CD8-positive, alpha-beta memory T cell (primary cell): ENCODE measurements around the gene TRAPPC3L. TPM values are rescaled to one million over a fixed set of nuclear protein-coding genes. Genes with fewer than 3 reads are reported as not detected.
"Not testable (repeated sequence)": the region's sequence is repeated elsewhere in the genome, so short reads cannot be mapped to it uniquely, and the experiment has no call there.

Experiments
- CTCF ChIA-PET: fragments of 350-600 bp; sonication (Branson Sonifier 250); formaldehyde crosslinking; loops from one replicate; lab custom pipeline; 2021; ENCODE audit warnings: antibody characterized with exemption; lab: Charles Lee
- POLR2A ChIA-PET: fragments of 350-600 bp; sonication (Branson Sonifier 250); formaldehyde crosslinking; loops from one replicate; lab custom pipeline; 2021; ENCODE audit warnings: antibody characterized with exemption; lab: Charles Lee
- DNase-seq, 5 donors: peaks; one replicate each; pipeline versions ENCODE4 v3.0.0 to v3.0.0-alpha.2; 2020 to 2022; ENCODE audit warnings: mixed read lengths in 1 of 5
- H3K27ac ChIP-seq: one replicate; pipeline ENCODE4 v1.7.0; 2013; ENCODE audit warnings: low read depth, mild to moderate bottlenecking, low read length, moderate library complexity
- H3K27me3 ChIP-seq: 2 replicates; pipeline ENCODE4 v1.7.0; 2013; ENCODE audit warnings: low read length, mild to moderate bottlenecking; ENCODE audit not compliant: insufficient read depth, poor library complexity, severe bottlenecking
- H3K36me3 ChIP-seq: 2 replicates; pipeline ENCODE4 v1.7.0; 2013; ENCODE audit warnings: mild to moderate bottlenecking, low read length, moderate library complexity; ENCODE audit not compliant: insufficient read depth
- H3K4me1 ChIP-seq: 2 replicates; pipeline ENCODE4 v1.7.0; 2013; ENCODE audit warnings: mild to moderate bottlenecking, low read length, moderate library complexity; ENCODE audit not compliant: insufficient read depth
- H3K4me3 ChIP-seq: 2 replicates; pipeline ENCODE4 v1.7.0; 2013; ENCODE audit warnings: mild to moderate bottlenecking, low read length
- H3K9me3 ChIP-seq: 2 replicates; pipeline ENCODE4 v1.7.0; 2013; ENCODE audit warnings: mild to moderate bottlenecking, low read length
- H3K27ac Mint-ChIP-seq, 8 donors: one replicate each; pipeline ENCODE4 v1.8.0; 2020 to 2021; ENCODE audit warnings: mixed read lengths in 8 of 8, mild to moderate bottlenecking in 6 of 8, inconsistent platforms in 3 of 8, moderate library complexity in 3 of 8
- H3K27me3 Mint-ChIP-seq, 2 donors: one replicate each; pipeline ENCODE4 v1.8.0; 2020 to 2021; ENCODE audit warnings: mixed read lengths in 2 of 2, mild to moderate bottlenecking in 1 of 2, moderate library complexity in 1 of 2
- H3K36me3 Mint-ChIP-seq, 3 donors: one replicate each; pipeline ENCODE4 v1.8.0; 2020 to 2021; ENCODE audit warnings: mixed read lengths in 3 of 3, inconsistent platforms in 1 of 3, mild to moderate bottlenecking in 1 of 3
- H3K4me1 Mint-ChIP-seq, 3 donors: one replicate each; pipeline ENCODE4 v1.8.0; 2020 to 2021; ENCODE audit warnings: mixed read lengths in 3 of 3, inconsistent platforms in 1 of 3, mild to moderate bottlenecking in 1 of 3
- H3K4me3 Mint-ChIP-seq, 7 donors: one replicate each; pipeline ENCODE4 v1.8.0; 2020 to 2021; ENCODE audit warnings: mixed read lengths in 7 of 7, mild to moderate bottlenecking in 6 of 7, moderate library complexity in 4 of 7, inconsistent platforms in 2 of 7
- H3K9me3 Mint-ChIP-seq, 5 donors: one replicate each; pipeline ENCODE4 v1.8.0; 2020 to 2022; ENCODE audit warnings: mixed read lengths in 5 of 5, mild to moderate bottlenecking in 3 of 5, moderate library complexity in 2 of 5, inconsistent platforms in 1 of 5
- polyA plus RNA-seq: library from polyadenylated mRNA; unstranded; fragments of 300-500 nt; fragmentation: Illumina TruSeq; gene quantifications from one replicate; pipeline ENCODE4 v1.2.3, GENCODE V29; 2021
- total RNA-seq, 2 experiments: library from RNA; stranded (reverse); gene quantifications; one replicate each; pipeline ENCODE4 v1.2.3, GENCODE V29; 2021

The TRAPPC3L gene
- total and polyA plus RNA-seq, 3 experiments from 2014 or later = not detected

DNA sequence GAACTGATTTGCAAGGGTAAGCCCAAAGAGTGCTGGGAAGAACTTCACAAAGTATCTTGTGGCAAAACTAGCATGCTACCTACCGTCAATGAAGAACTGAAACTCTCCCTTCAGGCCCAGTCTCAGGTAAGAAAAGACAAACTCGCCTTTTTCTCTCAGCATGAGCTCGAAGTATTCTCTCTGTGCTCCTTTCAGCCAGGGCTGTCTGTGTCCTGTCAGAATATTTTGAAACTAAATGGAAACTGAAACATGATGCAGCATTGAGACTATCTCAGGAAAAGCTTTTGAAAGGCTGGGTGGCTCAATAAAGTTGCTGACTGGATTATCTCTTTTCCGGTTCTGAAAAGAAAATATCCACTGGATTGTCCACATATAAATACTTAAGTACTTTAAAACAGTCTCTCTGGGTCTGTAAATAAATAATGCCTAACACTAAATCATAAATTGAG lies 33.3 kb downstream of the TRAPPC3L start:
- POLR2A ChIA-PET = no interaction called here
- Mint-ChIP-seq H3K4me1 (no peaks in the 10 kb centered on the region), H3K4me3 (no peak overlapping the region), H3K27ac (no peak overlapping the region), H3K9me3 (peaks cover 0 to 6% (median 4%) of the 10 kb centered on the region in 5 donors), H3K36me3 (peaks cover 0 to 6% (median 0%) of the 10 kb centered on the region in 3 donors), H3K27me3 (peaks cover 0 to 8% of the 10 kb centered on the region in 2 donors)
- H3K27me3 ChIP-seq = no peaks in the 10 kb centered on the region
- no peak for DNase-seq
- H3K4me1 ChIP-seq = no peaks in the 10 kb centered on the region
- no peak overlapping the region for H3K27ac ChIP-seq
- no peaks in the 10 kb centered on the region for H3K9me3 ChIP-seq
- H3K4me3 ChIP-seq = no peak overlapping the region
- CTCF ChIA-PET = no interaction called here
- H3K36me3 ChIP-seq = no peaks in the 10 kb centered on the region

- H3K4me3 ChIP-seq = no peak within 1 kb of the TSS
- Mint-ChIP-seq H3K27ac (no peak within 1 kb of the TSS), H3K36me3 (peaks cover 0 to 6% (median 0%) of the 10 kb centered on the region in 3 donors), H3K27me3 (peaks cover 0 to 10% of the 10 kb centered on the region in 2 donors), H3K4me3 (no peak within 1 kb of the TSS), H3K4me1 (no peaks in the 10 kb centered on the region), H3K9me3 (peaks cover 0 to 6% (median 4%) of the 10 kb centered on the region in 5 donors)
- H3K9me3 ChIP-seq = no peaks in the 10 kb centered on the region
- no peaks in the 10 kb centered on the region for H3K36me3 ChIP-seq
- ChIA-PET POLR2A (no interaction called here), CTCF (no interaction called here)
- no peaks in the 10 kb centered on the region for H3K4me1 ChIP-seq
- no peak for DNase-seq
- H3K27ac ChIP-seq = no peak within 1 kb of the TSS
- H3K27me3 ChIP-seq = no peaks in the 10 kb centered on the region
Observed at GRCh38 chr6:116511424-116512110, 33.9 kb downstream of the TRAPPC3L start, which contains the start of gene CALHM5. Gene CALHM5, plus strand, starts transcription at chr6:116511639. Its CDS starts 58 bp downstream, at chr6:116511697.

DNA sequence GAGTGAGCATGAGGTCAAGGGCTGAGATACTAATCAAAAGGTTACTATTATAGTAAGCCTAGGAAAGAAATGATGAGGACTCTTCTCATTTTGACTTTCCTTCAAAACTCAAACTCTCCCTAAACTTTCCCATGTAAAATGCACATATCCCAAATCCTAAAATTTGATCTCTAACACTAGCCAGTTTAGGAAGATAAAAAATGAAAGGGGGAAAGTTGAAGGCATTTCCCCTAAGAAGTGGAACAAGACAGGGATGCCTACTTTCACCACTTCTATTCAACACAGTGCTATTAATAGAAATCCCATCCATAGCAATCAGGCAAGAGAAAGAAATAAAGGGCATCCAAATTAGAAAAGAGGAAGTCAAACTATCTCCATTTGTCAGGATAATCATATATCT lies 37.0 kb downstream of the TRAPPC3L start:
- CTCF ChIA-PET = no interaction called here
- H3K36me3 ChIP-seq = no peaks in the 10 kb centered on the region
- no peaks in the 10 kb centered on the region for H3K4me1 ChIP-seq
- no peak for DNase-seq
- no peaks in the 10 kb centered on the region for H3K9me3 ChIP-seq
- H3K27me3 ChIP-seq = no peaks in the 10 kb centered on the region
- H3K36me3 Mint-ChIP-seq = peaks cover 0 to 6% (median 0%) of the 10 kb centered on the region in 3 donors
- no peak overlapping the region for H3K4me3 Mint-ChIP-seq
- H3K4me3 ChIP-seq = no peak overlapping the region
- H3K9me3 Mint-ChIP-seq = peaks cover 2 to 13% (median 5%) of the 10 kb centered on the region in 5 donors
- peaks cover 18 to 25% of the 10 kb centered on the region in 2 donors for H3K27me3 Mint-ChIP-seq
- POLR2A ChIA-PET = no interaction called here
- H3K4me1 Mint-ChIP-seq = no peaks in the 10 kb centered on the region
- H3K27ac ChIP-seq = no peak overlapping the region
- no peak overlapping the region for H3K27ac Mint-ChIP-seq

- peaks cover 0 to 13% (median 0%) of the 10 kb centered on the region in 3 donors for H3K36me3 Mint-ChIP-seq
- Histone ChIP-seq H3K27me3 (no peaks in the 10 kb centered on the region), H3K27ac (no peak overlapping the region), H3K9me3 (no peaks in the 10 kb centered on the region), H3K36me3 (no peaks in the 10 kb centered on the region), H3K4me1 (no peaks in the 10 kb centered on the region), H3K4me3 (no peak overlapping the region)
- CTCF ChIA-PET = no interaction called here
- no peak for DNase-seq
- peaks cover 30 to 35% of the 10 kb centered on the region in 2 donors for H3K27me3 Mint-ChIP-seq
- peaks cover 2 to 16% (median 10%) of the 10 kb centered on the region in 5 donors for H3K9me3 Mint-ChIP-seq
- H3K4me1 Mint-ChIP-seq = no peaks in the 10 kb centered on the region
- POLR2A ChIA-PET = no interaction called here
- H3K4me3 Mint-ChIP-seq = no peak overlapping the region
- no peak overlapping the region for H3K27ac Mint-ChIP-seq
Observed at GRCh38 chr6:116507324-116507723, 38.2 kb downstream of the TRAPPC3L start.

GRCh38 chr6:116500969-116501433 lies 44.5 kb downstream of the TRAPPC3L start:
- Mint-ChIP-seq H3K36me3 (peaks cover 0 to 8% (median 0%) of the 10 kb centered on the region in 3 donors), H3K27me3 (peaks cover 34 to 53% of the 10 kb centered on the region in 2 donors), H3K4me1 (peaks cover 0 to 2% (median 0%) of the 10 kb centered on the region in 3 donors), H3K27ac (no peak overlapping the region), H3K9me3 (peaks cover 0 to 13% (median 8%) of the 10 kb centered on the region in 5 donors), H3K4me3 (no peak overlapping the region)
- Histone ChIP-seq H3K27me3 (no peaks in the 10 kb centered on the region), H3K4me3 (no peak overlapping the region), H3K36me3 (no peaks in the 10 kb centered on the region), H3K4me1 (no peaks in the 10 kb centered on the region), H3K9me3 (no peaks in the 10 kb centered on the region), H3K27ac (no peak overlapping the region)
- POLR2A ChIA-PET = no interaction called here
- CTCF ChIA-PET = no interaction called here
- peak in 1 of 5 donors; percentile 15 for DNase-seq

DNA sequence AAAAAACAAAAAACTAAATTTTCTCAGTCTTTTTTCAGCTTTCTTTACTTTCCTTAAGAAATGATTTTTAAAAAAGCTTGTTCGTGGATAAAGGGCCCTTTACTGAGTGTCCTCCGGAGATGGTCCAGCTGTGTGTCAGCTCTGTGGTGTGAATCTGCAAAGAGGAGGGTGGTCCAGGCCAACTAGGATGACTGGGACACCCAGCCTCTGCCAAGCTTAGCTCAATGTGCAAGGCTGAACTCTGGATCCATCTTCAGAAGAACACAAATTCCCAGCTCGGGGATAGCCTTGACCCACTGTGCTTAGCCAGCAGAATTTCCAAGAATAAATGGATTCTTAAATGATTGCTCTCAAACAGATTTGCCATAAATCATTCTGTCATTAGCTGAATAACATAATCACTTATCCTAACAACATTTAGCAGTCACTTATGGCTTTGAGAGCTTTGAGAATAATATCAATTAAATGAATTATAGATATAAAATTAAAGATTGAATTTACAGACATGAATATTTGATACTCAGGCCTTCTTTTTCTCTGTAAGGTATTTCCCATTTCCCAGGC lies 48.3 kb downstream of the TRAPPC3L start:
- DNase-seq = no peak
- no peaks in the 10 kb centered on the region for H3K27me3 ChIP-seq
- no peaks in the 10 kb centered on the region for H3K36me3 ChIP-seq
- no peak overlapping the region for H3K27ac ChIP-seq
- ChIA-PET CTCF (interaction anchor here (1.8 kb wide), 1 partner anchor 209 kb away, joined by 6 read pairs; no protein-coding TSS in a partner anchor), POLR2A (no interaction called here)
- H3K27me3 Mint-ChIP-seq = peaks cover 14 to 33% of the 10 kb centered on the region in 2 donors
- peaks cover 0 to 5% (median 0%) of the 10 kb centered on the region in 5 donors for H3K9me3 Mint-ChIP-seq
- H3K36me3 Mint-ChIP-seq = peaks cover 0 to 9% (median 0%) of the 10 kb centered on the region in 3 donors
- H3K9me3 ChIP-seq = no peaks in the 10 kb centered on the region
- no peak overlapping the region for H3K4me3 ChIP-seq
- H3K4me1 Mint-ChIP-seq = peaks cover 0 to 2% (median 0%) of the 10 kb centered on the region in 3 donors
- no peaks in the 10 kb centered on the region for H3K4me1 ChIP-seq
- no peak overlapping the region for H3K4me3 Mint-ChIP-seq
- H3K27ac Mint-ChIP-seq = no peak overlapping the region

GRCh38 chr6:116495161-116495560 lies 50.3 kb downstream of the TRAPPC3L start:
- H3K9me3 Mint-ChIP-seq, H3K27me3 ChIP-seq, H3K4me1 Mint-ChIP-seq, H3K4me3 Mint-ChIP-seq, POLR2A ChIA-PET, H3K4me3 ChIP-seq, CTCF ChIA-PET, H3K9me3 ChIP-seq, H3K27ac ChIP-seq, H3K36me3 ChIP-seq, DNase-seq, H3K4me1 ChIP-seq: not testable (repeated sequence)
- H3K36me3 Mint-ChIP-seq = peaks cover 0 to 20% (median 0%) of the 10 kb centered on the region in 3 donors
- H3K27me3 Mint-ChIP-seq = peaks cover 12 to 24% of the 10 kb centered on the region in 2 donors
- H3K27ac Mint-ChIP-seq = peak overlapping the region in 1 of 8 donors; percentile 5
